Activated T-helper 17 cell treated with anti-CD3 and anti-CD28 coated beads, Interleukin-2, amount 50 U/mL, for 72 hours (primary cell): ENCODE measurements around the gene LOXL3. TPM values are rescaled to one million over a fixed set of nuclear protein-coding genes. Genes with fewer than 3 reads are reported as not detected.
"Not testable (repeated sequence)": the region's sequence is repeated elsewhere in the genome, so short reads cannot be mapped to it uniquely, and the experiment has no call there.

Source experiments
- ATAC-seq: fragments of 150-1000 bp; cut with Tn5 transposase; replicated peaks from 2 replicates; pipeline ENCODE4 v1.10.0; 2021; ENCODE audit warnings: mild to moderate bottlenecking, moderate library complexity
- H3K27ac Mint-ChIP-seq: one replicate; pipeline ENCODE4 v1.8.0; 2022; ENCODE audit warnings: mixed read lengths
- H3K27me3 Mint-ChIP-seq: one replicate; pipeline ENCODE4 v1.8.0; 2022; ENCODE audit warnings: mixed read lengths
- H3K36me3 Mint-ChIP-seq: one replicate; pipeline ENCODE4 v1.8.0; 2022; ENCODE audit warnings: low read depth, mild to moderate bottlenecking, mixed read lengths
- H3K4me1 Mint-ChIP-seq: one replicate; pipeline ENCODE4 v1.8.0; 2022; ENCODE audit warnings: mixed read lengths
- H3K4me3 Mint-ChIP-seq: one replicate; pipeline ENCODE4 v1.8.0; 2022; ENCODE audit warnings: mild to moderate bottlenecking, mixed read lengths
- H3K9me3 Mint-ChIP-seq: one replicate; pipeline ENCODE4 v1.8.0; 2022; ENCODE audit warnings: mixed read lengths
- total RNA-seq, 2 donors: library from RNA; stranded (reverse); gene quantifications; one replicate each; pipeline ENCODE4 v1.2.3, GENCODE V29; 2022

Gene LOXL3
- total RNA-seq, 2 donors from 2014 or later: 2.0 to 4.4 TPM

DNA sequence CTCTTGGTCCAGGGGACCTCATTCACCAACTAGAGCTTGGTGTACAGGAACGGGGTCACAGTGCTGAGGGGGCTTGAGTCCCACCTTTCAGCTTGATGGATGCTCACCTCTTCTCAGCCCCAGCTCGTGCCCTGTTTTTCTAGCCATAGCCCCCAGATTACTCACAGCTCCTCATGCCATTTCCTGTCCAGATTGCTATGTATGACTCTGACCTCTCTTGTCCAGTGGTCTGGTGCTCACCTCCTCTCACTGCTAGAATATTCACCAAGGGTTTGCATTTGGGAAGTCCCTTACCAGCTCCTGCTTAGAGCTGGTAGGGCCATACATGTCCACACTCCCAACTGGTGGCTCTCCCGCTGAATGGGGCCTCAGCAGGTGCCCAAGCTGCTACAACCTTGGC, 60.2 kb downstream of the LOXL3 start:
- Mint-ChIP-seq H3K4me3 (no peak overlapping the region), H3K36me3 (peaks cover 46% of the 10 kb centered on the region), H3K27ac (no peak overlapping the region), H3K4me1 (peaks cover 5% of the 10 kb centered on the region), H3K9me3 (no peaks in the 10 kb centered on the region), H3K27me3 (peaks cover 4% of the 10 kb centered on the region)
- ATAC-seq: no peak

GRCh38 chr2:74491648-74492544, 61.8 kb downstream of the LOXL3 start:
- Mint-ChIP-seq H3K27me3 (no peaks in the 10 kb centered on the region), H3K4me1 (no peaks in the 10 kb centered on the region), H3K36me3 (peaks cover 55% of the 10 kb centered on the region), H3K27ac (no peak overlapping the region), H3K9me3 (no peaks in the 10 kb centered on the region), H3K4me3 (no peak overlapping the region)
- no peak for ATAC-seq

DNA sequence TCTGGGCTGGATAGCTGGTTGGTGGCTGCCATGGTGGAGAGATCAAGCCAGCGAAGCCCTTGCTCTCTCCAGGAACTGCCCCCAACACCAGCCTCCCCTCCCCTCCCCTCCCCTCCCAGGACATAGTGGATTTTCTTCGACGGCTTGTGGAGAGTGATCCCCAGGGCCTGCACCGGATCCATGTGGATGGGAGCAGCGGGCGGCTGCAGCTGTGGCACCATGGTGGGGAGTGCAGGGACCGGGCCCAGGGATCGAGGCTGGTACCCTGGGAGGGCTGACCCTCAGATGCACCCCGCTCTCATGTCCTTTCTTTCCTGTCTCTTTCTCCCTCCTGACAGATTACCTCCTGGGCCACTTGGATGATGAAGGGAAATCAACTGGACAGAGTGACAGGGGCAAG, 63.8 kb downstream of the LOXL3 start:
- no peaks in the 10 kb centered on the region for H3K9me3 Mint-ChIP-seq
- peaks cover 75% of the 10 kb centered on the region for H3K36me3 Mint-ChIP-seq
- no peak overlapping the region for H3K27ac Mint-ChIP-seq
- ATAC-seq: no peak
- H3K4me1 Mint-ChIP-seq: no peaks in the 10 kb centered on the region
- H3K27me3 Mint-ChIP-seq: no peaks in the 10 kb centered on the region
- H3K4me3 Mint-ChIP-seq: no peak overlapping the region

- Mint-ChIP-seq H3K4me3 (no peak overlapping the region), H3K27ac (no peak overlapping the region), H3K36me3 (peaks cover 67% of the 10 kb centered on the region), H3K27me3 (no peaks in the 10 kb centered on the region), H3K4me1 (no peaks in the 10 kb centered on the region), H3K9me3 (no peaks in the 10 kb centered on the region)
- ATAC-seq: no peak
These were observed 64.9 kb downstream of the LOXL3 start for GRCh38 chr2:74488643-74489481.

DNA sequence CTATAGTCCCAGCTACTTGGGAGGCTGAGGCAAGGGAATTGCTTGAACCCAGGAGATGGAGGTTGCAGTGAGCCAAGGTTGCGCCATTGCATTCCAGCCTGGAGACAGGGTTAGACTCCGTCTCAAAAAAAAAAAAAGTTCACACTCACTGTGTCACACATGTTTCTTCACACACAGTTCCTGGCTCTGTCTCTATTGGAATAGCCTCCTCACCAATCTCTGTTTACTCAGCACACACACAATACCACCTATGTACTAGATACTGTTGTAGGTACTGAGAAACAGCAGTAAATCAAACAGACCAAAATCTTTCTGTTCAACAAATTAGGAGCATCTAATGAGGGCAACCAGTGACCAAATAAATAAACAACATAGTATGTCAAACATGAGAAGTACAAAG, 67.6 kb downstream of the LOXL3 start:
- Mint-ChIP-seq H3K27me3 (no peaks in the 10 kb centered on the region), H3K9me3 (no peaks in the 10 kb centered on the region), H3K27ac (no peak overlapping the region), H3K36me3 (peaks cover 54% of the 10 kb centered on the region), H3K4me3 (no peak overlapping the region), H3K4me1 (peaks cover 5% of the 10 kb centered on the region)
- no peak for ATAC-seq

- not testable (repeated sequence) for ATAC-seq, H3K4me1 Mint-ChIP-seq
- peaks cover 67% of the 10 kb centered on the region for H3K36me3 Mint-ChIP-seq
These were observed 70.0 kb downstream of the LOXL3 start for GRCh38 chr2:74483675-74484164.

DNA sequence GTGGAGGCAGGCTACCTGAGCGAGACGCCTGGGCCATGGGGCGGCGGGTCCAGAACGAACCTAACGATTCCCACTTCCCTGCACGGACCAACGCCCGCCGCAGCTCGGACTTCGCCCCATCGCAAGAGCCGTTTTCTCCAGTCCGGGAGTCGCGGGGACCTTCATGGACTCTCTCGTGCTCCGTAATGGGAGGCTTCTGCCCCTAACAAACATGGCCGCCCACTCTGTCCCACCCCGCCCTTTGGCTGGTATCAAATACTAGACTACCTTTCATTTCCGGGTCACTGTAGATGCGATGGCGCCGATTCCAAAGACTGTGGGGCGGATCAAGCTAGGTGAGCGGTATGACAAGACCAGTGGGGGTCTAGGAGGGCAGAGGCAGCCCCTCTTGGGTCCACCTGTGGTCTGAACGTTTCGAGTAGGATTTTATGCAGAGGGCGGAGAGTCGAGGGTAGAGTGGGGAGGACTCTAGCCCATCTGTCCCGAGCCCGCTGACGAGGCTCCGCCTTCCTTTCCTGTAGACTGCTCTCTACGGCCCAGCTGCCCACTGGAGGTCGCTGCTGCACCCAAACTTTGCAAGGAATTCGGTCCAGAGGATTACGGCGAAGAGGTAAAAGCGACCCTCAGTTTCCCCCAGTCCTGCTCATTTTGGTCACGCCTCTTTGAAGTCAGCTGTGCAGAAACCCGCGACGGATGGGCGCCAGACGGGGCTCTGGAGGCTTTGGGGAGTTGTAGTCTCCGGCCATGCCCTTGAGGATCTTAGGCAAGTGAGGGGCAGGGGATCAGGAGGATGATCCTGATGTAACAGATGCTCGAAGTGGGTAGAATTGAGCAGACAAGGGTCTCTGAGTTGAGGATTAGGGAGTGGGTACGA, 70.7 kb downstream of the LOXL3 start, which contains the start of the genes CCDC142 and TTC31:
Gene CCDC142, minus strand, starts transcription at position 198 of the 874 bp plus-strand sequence. Its CDS starts 161 bp downstream, at position 37.
Gene TTC31, plus strand, starts transcription at position 281 of the 874 bp plus-strand sequence. Its CDS starts 15 bp downstream, at position 296.
- Mint-ChIP-seq H3K9me3 (no peaks in the 10 kb centered on the region), H3K27ac (peak within 1 kb of the TSS; percentile 92), H3K27me3 (no peaks in the 10 kb centered on the region), H3K36me3 (peaks cover 64% of the 10 kb centered on the region), H3K4me3 (peak within 1 kb of the TSS; percentile 91), H3K4me1 (peaks cover 5% of the 10 kb centered on the region)
- peak; percentile 94 for ATAC-seq

More at GRCh38 chr2:74483675-74484164, 70.0 kb downstream of the LOXL3 start:
- peak overlapping the region; percentile 91 for H3K4me3 Mint-ChIP-seq
- peak overlapping the region; percentile 92 for H3K27ac Mint-ChIP-seq
- H3K9me3 Mint-ChIP-seq, H3K27me3 Mint-ChIP-seq: not testable (repeated sequence)

Other genes starting within 250 kb of the LOXL3 start
- gene SLC4A5, start 210.5 kb downstream of the LOXL3 start, total RNA-seq: 1 to 10 TPM; 2.2 to 4.4 TPM
- gene DCTN1, start 173.6 kb downstream of the LOXL3 start, total RNA-seq: 100 to 1,000 TPM in 1 of 2 donors, 10 to 100 TPM in 1; 84.0 to 108 TPM
- gene C2orf81, start 132.3 kb downstream of the LOXL3 start, total RNA-seq: 1 to 10 TPM; 2.3 to 9.7 TPM
- 100 to 1,000 TPM in 1 of 2 donors, 10 to 100 TPM in 1; 85.8 to 194 TPM for gene WDR54, start 132.2 kb downstream of the LOXL3 start, total RNA-seq
- 1 to 10 TPM; 1.2 to 3.1 TPM for gene RTKN, start 112.0 kb downstream of the LOXL3 start, total RNA-seq
- 10 to 100 TPM; 27.8 to 37.9 TPM for gene INO80B, start 98.9 kb downstream of the LOXL3 start, total RNA-seq
- gene WBP1, start 95.5 kb downstream of the LOXL3 start, total RNA-seq: 10 to 100 TPM; 34.1 to 48.5 TPM
- gene MOGS, start 88.6 kb downstream of the LOXL3 start, total RNA-seq: 10 to 100 TPM; 68.3 to 70.9 TPM
- 10 to 100 TPM; 83.8 to 91.2 TPM for gene MRPL53, start 81.3 kb downstream of the LOXL3 start, total RNA-seq
- 10 to 100 TPM; 25.4 to 26.3 TPM for gene CCDC142, start 70.9 kb downstream of the LOXL3 start, total RNA-seq
- 10 to 100 TPM; 27.2 to 32.4 TPM for gene TTC31, start 70.9 kb downstream of the LOXL3 start, total RNA-seq
- gene LBX2, start 54.3 kb downstream of the LOXL3 start, total RNA-seq: 1 to 10 TPM in 1 of 2 donors, under 1 TPM in 1; 0.39 to 1.3 TPM
- 10 to 100 TPM; 22.0 to 32.8 TPM for gene PCGF1, start 46.2 kb downstream of the LOXL3 start, total RNA-seq
- 1 to 10 TPM in 1 of 2 donors, under 1 TPM in 1; 0.39 to 1.4 TPM for gene TLX2, start 39.5 kb downstream of the LOXL3 start, total RNA-seq
- gene DQX1, start 27.7 kb downstream of the LOXL3 start, total RNA-seq: under 1 TPM; 0.74 to 0.76 TPM
- 100 to 1,000 TPM in 1 of 2 donors, 10 to 100 TPM in 1; 72.2 to 116 TPM for gene AUP1, start 24.2 kb downstream of the LOXL3 start, total RNA-seq
- 10 to 100 TPM; 75.6 to 81.2 TPM for gene HTRA2, start 24.0 kb downstream of the LOXL3 start, total RNA-seq
- gene DOK1, start 778 bp upstream of the LOXL3 start, total RNA-seq: 10 to 100 TPM; 23.7 to 32.4 TPM
- not detected for gene M1AP, start 94.4 kb upstream of the LOXL3 start, total RNA-seq
- 1 to 10 TPM; 6.5 to 7.3 TPM for gene SEMA4F, start 100.3 kb upstream of the LOXL3 start, total RNA-seq